Stimulated activated effector memory CD8-positive, alpha-beta T cell treated with anti-CD3 and anti-CD28 coated beads, Interleukin-12 subunit alpha, Interleukin-12 subunit beta, amount 100 ng/mL, for 72 hours (primary cell): Measurements from ENCODE around the gene SENP3.

Experiments used
- ATAC-seq: fragments of 150-1000 bp; cut with Tn5 transposase; 2 replicates; pipeline ENCODE4 v1.10.0; 2021
- DNase-seq, 2 donors: peaks; one replicate each; pipeline ENCODE4 v3.0.0; 2021 to 2022; ENCODE audit warnings: low spot score in 2 of 2
- H3K27ac Mint-ChIP-seq: one replicate; pipeline ENCODE4 v1.8.0; 2022; ENCODE audit warnings: mild to moderate bottlenecking, mixed read lengths
- H3K36me3 Mint-ChIP-seq: one replicate; pipeline ENCODE4 v1.8.0; 2022; ENCODE audit warnings: mild to moderate bottlenecking, mixed read lengths
- H3K4me1 Mint-ChIP-seq: one replicate; pipeline ENCODE4 v1.8.0; 2022; ENCODE audit warnings: mixed read lengths
- H3K4me3 Mint-ChIP-seq: one replicate; pipeline ENCODE4 v1.8.0; 2022; ENCODE audit warnings: mild to moderate bottlenecking, mixed read lengths
- H3K9me3 Mint-ChIP-seq: one replicate; pipeline ENCODE4 v1.8.0; 2022; ENCODE audit warnings: mixed read lengths

Gene SENP3

DNA sequence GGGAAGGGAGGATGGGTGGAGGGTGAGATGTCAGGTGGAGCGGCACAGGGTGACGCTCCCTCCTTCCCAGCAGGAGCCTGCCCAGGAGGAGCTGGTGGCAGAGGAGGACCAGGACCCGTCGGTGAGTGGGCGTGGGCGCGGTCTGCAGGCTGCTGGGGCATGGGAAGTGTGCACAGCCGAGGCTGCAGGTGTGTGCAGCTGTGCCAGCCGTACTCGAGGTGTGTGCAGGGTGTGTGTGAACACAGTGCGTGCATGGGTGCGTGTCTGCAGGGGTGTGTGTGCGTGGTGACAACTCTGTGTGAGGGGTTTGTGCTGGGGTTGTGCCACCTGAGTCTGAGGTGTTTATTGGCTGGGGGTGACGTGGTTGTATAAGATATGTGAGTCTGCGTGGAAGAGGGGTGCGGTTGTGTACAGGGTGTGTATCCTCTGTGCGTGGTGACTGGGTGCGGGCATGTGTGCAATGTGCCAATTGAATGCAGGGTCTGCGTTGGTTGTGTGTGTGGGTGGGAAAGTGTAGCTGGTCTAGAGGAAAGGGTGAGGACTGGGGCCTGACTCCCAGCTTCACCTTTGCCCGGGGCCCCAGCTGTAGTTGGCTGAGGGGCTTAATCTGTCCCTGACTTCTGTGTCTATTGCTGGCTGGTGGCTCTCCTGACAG is 12.2 kb upstream of the SENP3 start:
- Mint-ChIP-seq H3K4me1 (peaks cover 64% of the 10 kb centered on the region), H3K9me3 (no peaks in the 10 kb centered on the region), H3K27ac (peak overlapping the region; percentile 93), H3K36me3 (peaks cover 15% of the 10 kb centered on the region), H3K4me3 (peak overlapping the region; percentile 79)
- DNase-seq, result peak in 1 of 2 donors; percentile 70
- peak; percentile 66 for ATAC-seq

- Mint-ChIP-seq H3K9me3 (no peaks in the 10 kb centered on the region), H3K27ac (peak overlapping the region; percentile 93), H3K36me3 (peaks cover 16% of the 10 kb centered on the region), H3K4me3 (peak overlapping the region; percentile 79), H3K4me1 (peaks cover 70% of the 10 kb centered on the region)
- ATAC-seq (no peak), DNase-seq (no peak)
These were observed 11.4 kb upstream of the SENP3 start for GRCh38 chr17:7550344-7550743.

DNA sequence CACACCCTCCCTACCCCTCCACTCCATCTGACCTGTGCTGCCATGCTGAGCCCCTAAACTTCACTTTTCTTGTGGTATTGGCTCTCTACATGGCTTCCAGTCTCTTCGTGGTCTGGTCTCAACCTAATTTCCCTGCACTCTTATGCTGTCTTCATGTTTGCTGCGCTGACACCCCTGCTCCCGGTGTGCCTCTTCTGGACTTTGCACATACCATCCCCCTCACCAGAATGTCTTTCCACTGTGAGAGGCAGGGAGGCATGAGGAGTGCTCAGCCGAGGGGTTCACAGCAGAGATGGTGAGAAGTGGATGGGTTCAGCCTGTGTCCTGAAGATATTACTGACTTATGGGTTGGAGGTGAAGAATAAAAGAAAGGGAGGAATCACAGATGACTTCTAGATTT is 10.3 kb upstream of the SENP3 start:
- peak overlapping the region; percentile 46 for H3K4me3 Mint-ChIP-seq
- peak overlapping the region; percentile 70 for H3K27ac Mint-ChIP-seq

GRCh38 chr17:7552621-7553051 is 9.1 kb upstream of the SENP3 start:
- DNase-seq (peak in 1 of 2 donors; percentile 66), ATAC-seq (peak; percentile 75)
- Mint-ChIP-seq H3K27ac (peak overlapping the region; percentile 70), H3K9me3 (no peaks in the 10 kb centered on the region), H3K4me1 (peaks cover 70% of the 10 kb centered on the region), H3K36me3 (peaks cover 23% of the 10 kb centered on the region), H3K4me3 (peak overlapping the region; percentile 46)

More for the DNA sequence above, 10.3 kb upstream of the SENP3 start:
- DNase-seq (no peak), ATAC-seq (no peak)
- H3K36me3 Mint-ChIP-seq, result peaks cover 23% of the 10 kb centered on the region
- peaks cover 75% of the 10 kb centered on the region for H3K4me1 Mint-ChIP-seq
- no peaks in the 10 kb centered on the region for H3K9me3 Mint-ChIP-seq

GRCh38 chr17:7553356-7553755 is 8.4 kb upstream of the SENP3 start:
- no peak for ATAC-seq
- no peak for DNase-seq
- H3K4me1 Mint-ChIP-seq, result peaks cover 64% of the 10 kb centered on the region
- H3K27ac Mint-ChIP-seq, result peak overlapping the region; percentile 70
- H3K4me3 Mint-ChIP-seq, result peak overlapping the region; percentile 46
- peaks cover 25% of the 10 kb centered on the region for H3K36me3 Mint-ChIP-seq
- no peaks in the 10 kb centered on the region for H3K9me3 Mint-ChIP-seq

GRCh38 chr17:7555320-7555948 is 6.3 kb upstream of the SENP3 start:
- ATAC-seq (no peak), DNase-seq (no peak)
- Mint-ChIP-seq H3K36me3 (peaks cover 40% of the 10 kb centered on the region), H3K27ac (peak overlapping the region; percentile 7), H3K4me3 (no peak overlapping the region), H3K9me3 (no peaks in the 10 kb centered on the region), H3K4me1 (peaks cover 66% of the 10 kb centered on the region)

DNA sequence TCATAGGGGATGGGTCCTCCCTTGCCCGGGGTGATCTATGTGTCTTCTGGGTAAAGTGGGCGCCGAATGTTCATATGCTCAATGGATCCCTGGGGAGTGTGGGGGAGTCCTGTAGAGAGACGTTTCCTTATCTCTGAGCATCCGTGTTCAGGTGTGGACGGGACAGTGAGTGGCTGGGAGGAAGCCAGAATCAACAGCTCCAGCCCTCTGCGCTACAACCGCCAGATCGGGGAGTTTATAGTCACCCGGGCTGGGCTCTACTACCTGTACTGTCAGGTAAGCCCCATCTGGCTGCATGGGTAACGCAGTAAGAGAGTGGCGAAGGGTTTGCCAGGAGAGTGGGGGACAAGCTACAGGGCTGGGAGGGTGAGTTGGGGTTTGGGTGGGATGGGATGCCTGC is 5.1 kb upstream of the SENP3 start:
- Mint-ChIP-seq H3K4me1 (peaks cover 61% of the 10 kb centered on the region), H3K27ac (peak overlapping the region; percentile 76), H3K36me3 (peaks cover 45% of the 10 kb centered on the region), H3K4me3 (no peak overlapping the region), H3K9me3 (no peaks in the 10 kb centered on the region)
- ATAC-seq, result no peak
- DNase-seq, result no peak

DNA sequence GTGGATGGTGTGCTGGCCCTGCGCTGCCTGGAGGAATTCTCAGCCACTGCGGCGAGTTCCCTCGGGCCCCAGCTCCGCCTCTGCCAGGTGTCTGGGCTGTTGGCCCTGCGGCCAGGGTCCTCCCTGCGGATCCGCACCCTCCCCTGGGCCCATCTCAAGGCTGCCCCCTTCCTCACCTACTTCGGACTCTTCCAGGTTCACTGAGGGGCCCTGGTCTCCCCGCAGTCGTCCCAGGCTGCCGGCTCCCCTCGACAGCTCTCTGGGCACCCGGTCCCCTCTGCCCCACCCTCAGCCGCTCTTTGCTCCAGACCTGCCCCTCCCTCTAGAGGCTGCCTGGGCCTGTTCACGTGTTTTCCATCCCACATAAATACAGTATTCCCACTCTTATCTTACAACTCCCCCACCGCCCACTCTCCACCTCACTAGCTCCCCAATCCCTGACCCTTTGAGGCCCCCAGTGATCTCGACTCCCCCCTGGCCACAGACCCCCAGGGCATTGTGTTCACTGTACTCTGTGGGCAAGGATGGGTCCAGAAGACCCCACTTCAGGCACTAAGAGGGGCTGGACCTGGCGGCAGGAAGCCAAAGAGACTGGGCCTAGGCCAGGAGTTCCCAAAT is 4.5 kb upstream of the SENP3 start:
- ATAC-seq, result no peak
- Mint-ChIP-seq H3K4me3 (no peak overlapping the region), H3K9me3 (no peaks in the 10 kb centered on the region), H3K4me1 (peaks cover 56% of the 10 kb centered on the region), H3K36me3 (peaks cover 51% of the 10 kb centered on the region), H3K27ac (no peak overlapping the region)
- no peak for DNase-seq

- ATAC-seq (no peak), DNase-seq (no peak)
- Mint-ChIP-seq H3K9me3 (no peaks in the 10 kb centered on the region), H3K4me1 (peaks cover 56% of the 10 kb centered on the region), H3K27ac (peak overlapping the region; percentile 58), H3K36me3 (peaks cover 51% of the 10 kb centered on the region), H3K4me3 (peak overlapping the region; percentile 21)
These were observed 3.8 kb upstream of the SENP3 start for GRCh38 chr17:7557775-7558543.

DNA sequence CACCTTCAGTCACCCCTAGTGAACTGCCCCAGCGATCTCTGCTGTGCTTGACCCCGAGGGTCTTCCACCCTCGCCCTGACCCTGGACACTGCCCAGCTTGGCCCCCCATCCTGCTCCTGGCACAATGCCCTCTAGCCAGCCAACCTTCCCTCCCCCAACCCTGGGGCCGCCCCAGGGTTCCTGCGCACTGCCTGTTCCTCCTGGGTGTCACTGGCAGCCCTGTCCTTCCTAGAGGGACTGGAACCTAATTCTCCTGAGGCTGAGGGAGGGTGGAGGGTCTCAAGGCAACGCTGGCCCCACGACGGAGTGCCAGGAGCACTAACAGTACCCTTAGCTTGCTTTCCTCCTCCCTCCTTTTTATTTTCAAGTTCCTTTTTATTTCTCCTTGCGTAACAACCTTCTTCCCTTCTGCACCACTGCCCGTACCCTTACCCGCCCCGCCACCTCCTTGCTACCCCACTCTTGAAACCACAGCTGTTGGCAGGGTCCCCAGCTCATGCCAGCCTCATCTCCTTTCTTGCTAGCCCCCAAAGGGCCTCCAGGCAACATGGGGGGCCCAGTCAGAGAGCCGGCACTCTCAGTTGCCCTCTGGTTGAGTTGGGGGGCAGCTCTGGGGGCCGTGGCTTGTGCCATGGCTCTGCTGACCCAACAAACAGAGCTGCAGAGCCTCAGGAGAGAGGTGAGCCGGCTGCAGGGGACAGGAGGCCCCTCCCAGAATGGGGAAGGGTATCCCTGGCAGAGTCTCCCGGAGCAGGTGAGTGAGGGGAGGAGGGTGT is 3.0 kb upstream of the SENP3 start, which contains the start of gene TNFSF13:
Gene TNFSF13, plus strand, starts transcription at position 207 of the 776 bp plus-strand sequence. Its CDS starts 290 bp downstream, at position 497.
- Mint-ChIP-seq H3K9me3 (no peaks in the 10 kb centered on the region), H3K27ac (peak within 1 kb of the TSS; percentile 58), H3K4me1 (peaks cover 53% of the 10 kb centered on the region), H3K36me3 (peaks cover 52% of the 10 kb centered on the region), H3K4me3 (peak within 1 kb of the TSS; percentile 21)
- ATAC-seq, result no peak
- peak in 1 of 2 donors; percentile 50 for DNase-seq

- H3K9me3 Mint-ChIP-seq, result no peaks in the 10 kb centered on the region
- H3K36me3 Mint-ChIP-seq, result peaks cover 59% of the 10 kb centered on the region
- peak overlapping the region; percentile 94 for H3K27ac Mint-ChIP-seq
- H3K4me3 Mint-ChIP-seq, result peak overlapping the region; percentile 90
- no peak for ATAC-seq
- peaks cover 56% of the 10 kb centered on the region for H3K4me1 Mint-ChIP-seq
- DNase-seq, result no peak
These were observed 2.2 kb upstream of the SENP3 start for GRCh38 chr17:7559320-7560171.

DNA sequence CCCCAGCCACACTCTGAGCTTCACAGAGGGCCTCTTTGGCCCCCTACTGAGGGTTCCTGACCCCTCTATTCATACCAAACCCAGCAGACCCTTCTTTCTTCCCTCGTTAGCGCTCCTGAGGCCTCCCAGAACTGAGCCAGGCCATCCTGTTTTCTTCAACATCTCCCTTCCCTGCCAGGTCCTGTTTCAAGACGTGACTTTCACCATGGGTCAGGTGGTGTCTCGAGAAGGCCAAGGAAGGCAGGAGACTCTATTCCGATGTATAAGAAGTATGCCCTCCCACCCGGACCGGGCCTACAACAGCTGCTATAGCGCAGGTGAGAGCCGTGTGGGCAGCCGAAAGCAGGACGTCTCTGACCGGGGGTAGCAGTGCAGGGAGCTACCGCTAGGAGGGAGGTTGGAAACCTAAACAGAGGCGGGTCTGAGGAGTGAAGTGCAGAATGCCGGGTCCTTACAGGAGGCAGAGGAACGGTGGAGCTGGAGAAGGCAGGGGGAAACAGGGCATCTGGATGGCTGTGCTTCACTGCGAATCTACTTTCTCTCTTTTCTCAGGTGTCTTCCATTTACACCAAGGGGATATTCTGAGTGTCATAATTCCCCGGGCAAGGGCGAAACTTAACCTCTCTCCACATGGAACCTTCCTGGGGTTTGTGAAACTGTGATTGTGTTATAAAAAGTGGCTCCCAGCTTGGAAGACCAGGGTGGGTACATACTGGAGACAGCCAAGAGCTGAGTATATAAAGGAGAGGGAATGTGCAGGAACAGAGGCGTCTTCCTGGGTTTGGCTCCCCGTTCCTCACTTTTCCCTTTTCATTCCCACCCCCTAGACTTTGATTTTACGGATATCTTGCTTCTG is 1.3 kb upstream of the SENP3 start:
- DNase-seq, result peak in 1 of 2 donors; percentile 75
- Mint-ChIP-seq H3K4me1 (peaks cover 50% of the 10 kb centered on the region), H3K36me3 (peaks cover 66% of the 10 kb centered on the region), H3K9me3 (no peaks in the 10 kb centered on the region), H3K4me3 (peak overlapping the region; percentile 90), H3K27ac (peak overlapping the region; percentile 94)
- peak; percentile 35 for ATAC-seq

GRCh38 chr17:7561028-7561575 is 617 bp upstream of the SENP3 start:
- H3K4me3 Mint-ChIP-seq, result peak overlapping the region; percentile 90
- peaks cover 67% of the 10 kb centered on the region for H3K36me3 Mint-ChIP-seq
- peak; percentile 84 to 94 for DNase-seq
- ATAC-seq, result peak; percentile 81
- H3K9me3 Mint-ChIP-seq, result no peaks in the 10 kb centered on the region
- peak overlapping the region; percentile 94 for H3K27ac Mint-ChIP-seq
- H3K4me1 Mint-ChIP-seq, result peaks cover 46% of the 10 kb centered on the region
